SJSA1 (cell line): ENCODE measurements around the gene NADK. TPM values are rescaled to one million over a fixed set of nuclear protein-coding genes. Genes with fewer than 3 reads are reported as not detected.

ENCODE experiments used
- DNase-seq, 2 experiments: peaks; one replicate each; pipeline ENCODE4 v3.0.0-alpha.2; 2015 to 2020; ENCODE audit warnings: low spot score in 2 of 2, low read depth in 1 of 2
- H3K27ac ChIP-seq: fragments of 250-450 bp; sonication (Bioruptor Pico); 2 replicates; pipeline ENCODE4 v1.5.1; 2020; ENCODE audit warnings: mild to moderate bottlenecking, moderate library complexity
- H3K27me3 ChIP-seq: fragments of 250-450 bp; sonication (Bioruptor Pico); replicated peaks from 2 replicates; pipeline ENCODE4 v1.5.1; 2020; ENCODE audit warnings: mild to moderate bottlenecking, moderate library complexity
- H3K36me3 ChIP-seq: fragments of 250-450 bp; sonication (Bioruptor Pico); 2 replicates; pipeline ENCODE4 v1.5.1; 2020; ENCODE audit warnings: mild to moderate bottlenecking
- H3K4me1 ChIP-seq: fragments of 250-450 bp; sonication (Bioruptor Pico); replicated peaks from 2 replicates; pipeline ENCODE4 v1.6.1; 2021; ENCODE audit warnings: mild to moderate bottlenecking
- H3K4me3 ChIP-seq: fragments of 250-450 bp; sonication (Bioruptor Pico); 2 replicates; pipeline ENCODE4 v1.5.1; 2020; ENCODE audit warnings: mild to moderate bottlenecking
- H3K9me3 ChIP-seq: fragments of 250-450 bp; sonication (Bioruptor Pico); replicated peaks from 2 replicates; pipeline ENCODE4 v1.5.1; 2020; ENCODE audit warnings: mild to moderate bottlenecking
- total RNA-seq: library from RNA; depleted of rRNA; stranded (reverse); fragments of >200 nt; shearing (Covaris generic); gene quantifications from 2 replicates; pipeline ENCODE4 v1.2.3, GENCODE V29; 2014; rRNA removed

Gene NADK
- total RNA-seq = 50.4 and 62.1 TPM in 2 replicates

- peak within 1 kb of the TSS; percentile 99 for H3K4me3 ChIP-seq
- DNase-seq = peak in 1 of 2 experiments; percentile 67
- H3K27ac ChIP-seq = peak within 1 kb of the TSS; percentile 72
- H3K9me3 ChIP-seq = peaks cover 2% of the 10 kb centered on the region; the same call in 1 of the 2 replicates
- peaks cover 50% of the 10 kb centered on the region for H3K4me1 ChIP-seq
- H3K27me3 ChIP-seq = no peaks in the 10 kb centered on the region
- peaks cover 46% of the 10 kb centered on the region for H3K36me3 ChIP-seq
Observed at GRCh38 chr1:1777950-1778662, at the start of gene NADK. NADK (minus strand) TSS chr1:1778470; CDS start chr1:1765406, 13,064 bp downstream.

- Histone ChIP-seq H3K36me3 (peaks cover 81% of the 10 kb centered on the region), H3K4me3 (no peak overlapping the region), H3K27me3 (no peaks in the 10 kb centered on the region), H3K27ac (no peak overlapping the region), H3K9me3 (no peaks in the 10 kb centered on the region), H3K4me1 (no peaks in the 10 kb centered on the region)
- no peak for DNase-seq
Observed at GRCh38 chr1:1827089-1827848, 49.0 kb upstream of the NADK start.

- DNase-seq = no peak
- H3K36me3 ChIP-seq = peaks cover 81% of the 10 kb centered on the region
- H3K27ac ChIP-seq = no peak overlapping the region
Observed at GRCh38 chr1:1826356-1827088, 48.3 kb upstream of the NADK start.

GRCh38 chr1:1825217-1825616, 46.9 kb upstream of the NADK start:
- no peak for DNase-seq
- Histone ChIP-seq H3K27me3 (no peaks in the 10 kb centered on the region), H3K4me1 (no peaks in the 10 kb centered on the region), H3K27ac (no peak overlapping the region), H3K36me3 (peaks cover 80% of the 10 kb centered on the region), H3K4me3 (no peak overlapping the region), H3K9me3 (no peaks in the 10 kb centered on the region)

More at GRCh38 chr1:1826356-1827088, 48.3 kb upstream of the NADK start:
- Histone ChIP-seq H3K4me3 (no peak overlapping the region), H3K9me3 (no peaks in the 10 kb centered on the region), H3K27me3 (no peaks in the 10 kb centered on the region), H3K4me1 (no peaks in the 10 kb centered on the region)

GRCh38 chr1:1819762-1820161, 41.5 kb upstream of the NADK start:
- H3K27ac ChIP-seq = no peak overlapping the region
- no peak overlapping the region for H3K4me3 ChIP-seq
- no peaks in the 10 kb centered on the region for H3K9me3 ChIP-seq
- no peaks in the 10 kb centered on the region for H3K4me1 ChIP-seq
- DNase-seq = no peak
- peaks cover 86% of the 10 kb centered on the region for H3K36me3 ChIP-seq
- no peaks in the 10 kb centered on the region for H3K27me3 ChIP-seq

GRCh38 chr1:1817221-1817620, 39.0 kb upstream of the NADK start:
- Histone ChIP-seq H3K27ac (no peak overlapping the region), H3K9me3 (no peaks in the 10 kb centered on the region), H3K4me1 (no peaks in the 10 kb centered on the region), H3K4me3 (no peak overlapping the region), H3K27me3 (no peaks in the 10 kb centered on the region), H3K36me3 (peaks cover 81% of the 10 kb centered on the region)
- no peak for DNase-seq

- H3K9me3 ChIP-seq = no peaks in the 10 kb centered on the region
Observed at GRCh38 chr1:1815606-1816281, 37.5 kb upstream of the NADK start.

GRCh38 chr1:1809489-1809888, 31.2 kb upstream of the NADK start:
- H3K4me1 ChIP-seq = peaks cover 11% of the 10 kb centered on the region; the same call in 1 of the 2 replicates

More at GRCh38 chr1:1815606-1816281, 37.5 kb upstream of the NADK start:
- H3K4me3 ChIP-seq = no peak overlapping the region
- no peak overlapping the region for H3K27ac ChIP-seq
- H3K27me3 ChIP-seq = no peaks in the 10 kb centered on the region
- no peak for DNase-seq
- H3K36me3 ChIP-seq = peaks cover 78% of the 10 kb centered on the region
- H3K4me1 ChIP-seq = no peaks in the 10 kb centered on the region

GRCh38 chr1:1808206-1808605, 29.9 kb upstream of the NADK start:
- peaks cover 11% of the 10 kb centered on the region; the same call in 1 of the 2 replicates for H3K4me1 ChIP-seq
- H3K4me3 ChIP-seq = no peak overlapping the region
- DNase-seq = no peak
- H3K9me3 ChIP-seq = no peaks in the 10 kb centered on the region
- H3K36me3 ChIP-seq = peaks cover 85% of the 10 kb centered on the region
- no peak overlapping the region for H3K27ac ChIP-seq
- H3K27me3 ChIP-seq = no peaks in the 10 kb centered on the region

More at GRCh38 chr1:1809489-1809888, 31.2 kb upstream of the NADK start:
- Histone ChIP-seq H3K9me3 (no peaks in the 10 kb centered on the region), H3K27me3 (no peaks in the 10 kb centered on the region), H3K36me3 (peaks cover 85% of the 10 kb centered on the region), H3K27ac (no peak overlapping the region), H3K4me3 (no peak overlapping the region)
- no peak for DNase-seq

GRCh38 chr1:1806890-1807289, 28.6 kb upstream of the NADK start:
- Histone ChIP-seq H3K4me1 (peaks cover 11% of the 10 kb centered on the region; the same call in 1 of the 2 replicates), H3K36me3 (peaks cover 90% of the 10 kb centered on the region), H3K27ac (peak overlapping the region; percentile 39; the same call in 1 of the 2 replicates), H3K9me3 (no peaks in the 10 kb centered on the region), H3K4me3 (no peak overlapping the region), H3K27me3 (no peaks in the 10 kb centered on the region)
- DNase-seq = no peak

- Histone ChIP-seq H3K36me3 (peaks cover 95% of the 10 kb centered on the region), H3K4me1 (peaks cover 11% of the 10 kb centered on the region; the same call in 1 of the 2 replicates)
Observed at GRCh38 chr1:1804301-1804700, 26.0 kb upstream of the NADK start.

GRCh38 chr1:1802871-1803270, 24.6 kb upstream of the NADK start:
- no peak for DNase-seq
- H3K27me3 ChIP-seq = no peaks in the 10 kb centered on the region
- no peak overlapping the region for H3K4me3 ChIP-seq
- H3K27ac ChIP-seq = no peak overlapping the region
- H3K4me1 ChIP-seq = peaks cover 7% of the 10 kb centered on the region; the same call in 1 of the 2 replicates
- H3K9me3 ChIP-seq = no peaks in the 10 kb centered on the region
- H3K36me3 ChIP-seq = peaks cover 97% of the 10 kb centered on the region

More at GRCh38 chr1:1804301-1804700, 26.0 kb upstream of the NADK start:
- H3K27me3 ChIP-seq = no peaks in the 10 kb centered on the region
- H3K4me3 ChIP-seq = no peak overlapping the region
- no peak overlapping the region for H3K27ac ChIP-seq
- DNase-seq = no peak
- no peaks in the 10 kb centered on the region for H3K9me3 ChIP-seq

GRCh38 chr1:1799716-1800115, 21.4 kb upstream of the NADK start:
- H3K27me3 ChIP-seq = no peaks in the 10 kb centered on the region
- no peak overlapping the region for H3K4me3 ChIP-seq
- DNase-seq = no peak
- peaks cover 100% of the 10 kb centered on the region for H3K36me3 ChIP-seq
- H3K4me1 ChIP-seq = no peaks in the 10 kb centered on the region
- H3K27ac ChIP-seq = no peak overlapping the region
- H3K9me3 ChIP-seq = no peaks in the 10 kb centered on the region
